ENCODE measurements around the gene PPRC1.

PPRC1 gene, protein sequence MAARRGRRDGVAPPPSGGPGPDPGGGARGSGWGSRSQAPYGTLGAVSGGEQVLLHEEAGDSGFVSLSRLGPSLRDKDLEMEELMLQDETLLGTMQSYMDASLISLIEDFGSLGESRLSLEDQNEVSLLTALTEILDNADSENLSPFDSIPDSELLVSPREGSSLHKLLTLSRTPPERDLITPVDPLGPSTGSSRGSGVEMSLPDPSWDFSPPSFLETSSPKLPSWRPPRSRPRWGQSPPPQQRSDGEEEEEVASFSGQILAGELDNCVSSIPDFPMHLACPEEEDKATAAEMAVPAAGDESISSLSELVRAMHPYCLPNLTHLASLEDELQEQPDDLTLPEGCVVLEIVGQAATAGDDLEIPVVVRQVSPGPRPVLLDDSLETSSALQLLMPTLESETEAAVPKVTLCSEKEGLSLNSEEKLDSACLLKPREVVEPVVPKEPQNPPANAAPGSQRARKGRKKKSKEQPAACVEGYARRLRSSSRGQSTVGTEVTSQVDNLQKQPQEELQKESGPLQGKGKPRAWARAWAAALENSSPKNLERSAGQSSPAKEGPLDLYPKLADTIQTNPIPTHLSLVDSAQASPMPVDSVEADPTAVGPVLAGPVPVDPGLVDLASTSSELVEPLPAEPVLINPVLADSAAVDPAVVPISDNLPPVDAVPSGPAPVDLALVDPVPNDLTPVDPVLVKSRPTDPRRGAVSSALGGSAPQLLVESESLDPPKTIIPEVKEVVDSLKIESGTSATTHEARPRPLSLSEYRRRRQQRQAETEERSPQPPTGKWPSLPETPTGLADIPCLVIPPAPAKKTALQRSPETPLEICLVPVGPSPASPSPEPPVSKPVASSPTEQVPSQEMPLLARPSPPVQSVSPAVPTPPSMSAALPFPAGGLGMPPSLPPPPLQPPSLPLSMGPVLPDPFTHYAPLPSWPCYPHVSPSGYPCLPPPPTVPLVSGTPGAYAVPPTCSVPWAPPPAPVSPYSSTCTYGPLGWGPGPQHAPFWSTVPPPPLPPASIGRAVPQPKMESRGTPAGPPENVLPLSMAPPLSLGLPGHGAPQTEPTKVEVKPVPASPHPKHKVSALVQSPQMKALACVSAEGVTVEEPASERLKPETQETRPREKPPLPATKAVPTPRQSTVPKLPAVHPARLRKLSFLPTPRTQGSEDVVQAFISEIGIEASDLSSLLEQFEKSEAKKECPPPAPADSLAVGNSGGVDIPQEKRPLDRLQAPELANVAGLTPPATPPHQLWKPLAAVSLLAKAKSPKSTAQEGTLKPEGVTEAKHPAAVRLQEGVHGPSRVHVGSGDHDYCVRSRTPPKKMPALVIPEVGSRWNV (N-terminal part only)

DNA sequence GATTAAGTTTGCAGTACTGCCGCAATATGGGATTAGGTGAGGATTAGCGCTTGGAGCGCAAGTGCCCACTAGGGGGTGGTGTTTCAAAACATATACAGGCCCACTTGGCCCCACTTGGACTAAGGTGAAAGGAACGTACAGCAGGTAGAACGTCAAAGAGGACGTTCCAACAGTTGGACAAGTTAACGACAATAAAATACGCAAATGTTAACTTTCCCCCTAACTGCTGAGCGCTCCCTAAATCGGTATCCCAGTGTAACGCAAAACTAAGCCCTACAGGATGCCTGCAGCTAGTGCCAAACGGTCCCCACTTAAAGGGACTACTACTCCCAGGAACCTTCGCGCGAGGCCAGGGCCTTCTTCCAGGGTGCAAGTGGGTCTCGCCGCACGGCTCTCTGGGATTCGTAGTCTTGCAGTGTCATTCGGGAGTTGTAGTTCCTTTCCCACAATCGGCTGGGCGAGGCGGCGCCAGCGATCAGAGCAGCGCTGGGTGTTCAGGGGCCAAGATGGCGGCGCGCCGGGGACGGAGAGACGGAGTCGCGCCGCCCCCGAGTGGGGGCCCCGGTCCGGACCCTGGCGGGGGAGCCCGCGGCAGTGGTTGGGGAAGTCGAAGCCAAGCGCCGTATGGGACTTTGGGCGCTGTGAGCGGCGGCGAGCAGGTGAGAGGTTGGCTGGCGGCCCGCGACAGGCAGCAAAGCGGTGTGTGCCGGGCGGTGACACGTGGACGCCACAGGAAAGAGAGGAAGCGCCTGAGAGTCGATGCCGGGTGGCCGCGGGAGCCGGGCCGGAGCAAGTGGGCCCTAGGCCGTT is at the start of gene PPRC1:
TSS of gene PPRC1 (plus strand) at position 478 of the 810 bp plus-strand sequence. CDS start at position 507, 29 bp downstream.
- in situ Hi-C loops (cut with MboI; ENCODE audit: low sequenced_read_pairs) = no loop called here

- in situ Hi-C loops (cut with MboI; ENCODE audit: low sequenced_read_pairs) = no loop called here
Observed at GRCh38 chr10:102083541-102083940, 49.3 kb upstream of the PPRC1 start.

- in situ Hi-C loops (cut with MboI; ENCODE audit: low sequenced_read_pairs) = no loop called here
Observed at GRCh38 chr10:102085336-102085735, 47.5 kb upstream of the PPRC1 start.

DNA sequence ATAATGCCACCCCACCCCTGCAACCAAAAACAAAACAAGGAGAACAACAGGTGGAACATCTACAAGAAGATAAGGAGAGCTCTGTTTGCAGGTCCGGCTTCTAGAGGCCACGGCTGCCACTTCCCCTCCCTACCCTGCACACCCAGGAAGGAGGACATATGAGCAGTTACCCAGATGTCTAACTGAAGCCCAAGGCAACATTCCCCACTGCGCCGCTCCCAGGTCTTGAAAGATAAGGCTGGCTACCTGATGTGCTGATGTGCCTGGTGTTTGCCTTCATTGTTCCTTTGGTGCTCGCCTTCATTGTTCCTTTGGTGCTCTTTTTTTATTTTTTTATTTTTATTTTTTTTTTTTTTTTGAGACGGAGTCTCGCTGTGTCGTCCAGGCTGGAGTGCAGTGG is 46.6 kb upstream of the PPRC1 start:
- in situ Hi-C loops (cut with MboI; ENCODE audit: low sequenced_read_pairs) = no loop called here

- in situ Hi-C loops (cut with MboI; ENCODE audit: low sequenced_read_pairs) = no loop called here
Observed at GRCh38 chr10:102090772-102091171, 42.1 kb upstream of the PPRC1 start.

DNA sequence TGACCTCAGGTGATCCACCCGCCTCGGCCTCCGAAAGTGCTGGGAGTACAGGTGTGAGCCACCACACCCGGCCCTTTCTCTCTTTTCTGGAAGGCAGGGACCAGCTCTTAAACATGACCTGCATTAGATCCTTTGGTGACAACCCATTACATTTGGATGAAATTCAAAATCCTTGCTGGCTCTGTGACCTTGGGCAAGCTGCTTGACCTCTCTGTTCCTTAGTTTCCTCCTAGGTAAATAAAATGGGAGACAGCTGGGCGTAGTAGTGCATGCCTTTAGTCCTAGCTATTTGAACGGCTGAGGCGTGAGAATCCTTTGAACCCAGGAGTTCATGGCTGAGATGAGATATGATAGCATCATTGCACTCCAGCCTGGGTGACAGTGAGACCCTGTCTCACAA is 36.4 kb upstream of the PPRC1 start:
- in situ Hi-C loops (cut with MboI; ENCODE audit: low sequenced_read_pairs) = no loop called here

GRCh38 chr10:102101152-102101551 is 31.7 kb upstream of the PPRC1 start:
- in situ Hi-C loops (cut with MboI; ENCODE audit: low sequenced_read_pairs) = no loop called here

GRCh38 chr10:102102421-102102820 is 30.4 kb upstream of the PPRC1 start:
- in situ Hi-C loops (cut with MboI; ENCODE audit: low sequenced_read_pairs) = no loop called here

DNA sequence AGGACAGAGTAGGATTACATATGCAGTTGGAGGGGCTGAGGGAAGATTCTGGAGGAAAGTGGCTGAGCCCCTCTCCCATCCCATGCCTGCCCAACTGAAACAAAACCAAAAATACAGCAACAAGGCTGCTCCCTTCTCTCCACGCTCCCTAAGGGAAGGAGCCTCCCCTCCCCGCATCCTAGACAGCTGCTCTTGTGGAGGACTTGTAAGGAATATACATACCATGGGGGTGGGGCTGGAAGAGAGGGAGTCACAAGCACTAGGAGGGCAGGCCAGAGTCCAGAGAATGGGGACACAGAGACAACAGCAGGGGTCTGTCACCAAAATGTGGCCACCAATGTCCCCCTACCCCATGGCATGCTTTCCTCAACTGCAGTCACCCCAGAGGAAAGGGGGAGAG is 25.8 kb upstream of the PPRC1 start:
- in situ Hi-C loops (cut with MboI; ENCODE audit: low sequenced_read_pairs) = no loop called here

DNA sequence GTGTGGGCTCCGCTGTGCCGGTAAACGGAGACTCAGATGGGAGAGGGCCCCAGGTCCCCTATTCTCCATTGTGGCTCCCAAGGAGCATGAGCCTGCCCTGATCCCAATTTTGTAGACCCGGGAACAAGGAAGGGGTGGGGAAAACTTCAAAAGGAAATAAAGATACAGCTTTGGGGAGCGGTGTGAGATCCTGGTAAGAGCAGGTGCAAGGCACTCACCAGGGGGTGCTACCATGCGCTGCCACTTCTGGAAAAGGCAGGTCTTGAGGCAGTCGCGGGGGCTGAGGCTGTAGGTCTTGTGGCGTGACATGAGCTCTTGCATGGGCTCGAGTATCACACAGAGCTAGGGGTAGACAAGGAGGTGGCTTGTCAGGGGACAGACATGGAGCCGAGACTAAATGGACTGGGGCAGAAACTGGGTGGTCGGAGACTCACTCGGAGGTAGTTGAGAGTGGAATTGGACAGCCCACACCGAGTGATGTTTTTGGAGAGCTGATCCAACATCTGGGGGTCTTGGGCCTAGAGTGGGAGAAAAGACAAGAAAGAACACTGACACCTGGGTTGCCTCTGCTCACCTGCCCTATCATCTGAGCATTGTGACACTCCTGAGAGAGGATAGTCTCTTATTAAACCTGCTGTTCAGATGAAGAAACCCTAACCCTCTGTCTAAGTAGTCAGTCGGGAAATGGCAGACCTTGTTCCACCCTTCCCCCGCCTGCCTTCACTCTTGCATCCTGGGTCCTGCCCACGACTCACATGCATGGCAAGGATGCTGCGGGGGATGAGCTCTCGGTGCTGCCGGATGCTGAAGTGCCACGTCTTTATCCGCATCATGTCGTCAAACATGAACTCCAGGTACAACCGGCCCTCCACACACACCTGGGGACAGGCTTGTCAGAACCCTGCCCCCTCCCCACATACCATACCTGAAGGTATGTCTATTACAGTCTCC is 23.4 kb upstream of the PPRC1 start:
- in situ Hi-C loops (cut with MboI; ENCODE audit: low sequenced_read_pairs) = no loop called here

DNA sequence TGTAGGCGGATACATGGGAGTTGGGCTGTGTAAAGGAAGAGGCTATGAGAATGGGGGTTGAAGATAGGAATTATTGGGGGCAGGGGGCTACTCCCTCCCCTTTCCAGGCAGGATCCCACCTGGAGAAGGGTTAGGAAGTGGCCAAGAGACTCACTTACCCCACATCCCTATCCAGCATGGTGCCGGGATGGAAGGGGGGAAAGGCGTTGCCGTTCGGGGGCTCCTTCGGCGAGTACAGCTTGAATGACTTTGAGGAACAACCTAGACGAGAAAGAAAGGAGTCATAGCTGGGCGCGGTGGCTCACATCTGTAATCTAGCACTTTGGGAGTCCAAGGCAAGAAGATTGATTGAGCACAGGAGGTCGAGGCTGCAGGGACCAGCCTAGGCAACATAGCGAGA is 21.6 kb upstream of the PPRC1 start:
- in situ Hi-C loops (cut with MboI; ENCODE audit: low sequenced_read_pairs) = no loop called here

- in situ Hi-C loops (cut with MboI; ENCODE audit: low sequenced_read_pairs) = no loop called here
Observed at GRCh38 chr10:102112210-102112817, 20.5 kb upstream of the PPRC1 start.

DNA sequence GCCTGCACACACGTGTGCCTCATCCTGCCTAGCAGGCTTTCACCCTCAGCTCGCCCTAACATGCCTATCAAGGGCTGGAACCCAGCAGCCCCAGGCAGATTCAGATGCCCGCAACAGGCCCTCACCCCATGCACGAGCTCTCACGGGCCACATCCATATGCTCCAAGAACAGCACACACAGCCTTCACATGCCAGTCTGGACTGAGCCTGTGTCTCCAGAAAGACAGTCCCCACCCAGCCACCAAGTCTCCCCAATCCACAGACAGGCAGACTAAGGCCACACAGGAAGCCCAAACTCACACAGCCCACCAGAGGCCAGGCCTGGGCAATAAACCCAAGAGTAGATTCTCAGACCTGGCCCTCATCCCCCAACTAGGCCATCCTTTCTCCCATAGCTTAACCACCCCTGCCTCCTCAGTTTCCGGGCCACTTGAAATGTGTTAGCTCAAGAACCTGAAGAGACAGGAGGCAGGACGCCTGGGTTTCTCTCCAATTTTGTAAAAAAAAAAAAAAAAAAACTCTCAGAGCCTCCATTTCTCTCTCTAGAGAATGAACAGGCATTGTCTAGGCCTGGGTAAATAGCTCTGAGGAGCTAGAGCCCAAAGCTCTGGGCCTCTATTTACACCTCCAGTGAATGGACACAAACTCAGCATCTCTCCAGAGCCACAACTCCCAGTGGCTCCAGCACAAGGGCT is 19.4 kb upstream of the PPRC1 start:
- in situ Hi-C loops (cut with MboI; ENCODE audit: low sequenced_read_pairs) = no loop called here

GRCh38 chr10:102113956-102114857 is 18.6 kb upstream of the PPRC1 start:
- in situ Hi-C loops (cut with MboI; ENCODE audit: low sequenced_read_pairs) = no loop called here

DNA sequence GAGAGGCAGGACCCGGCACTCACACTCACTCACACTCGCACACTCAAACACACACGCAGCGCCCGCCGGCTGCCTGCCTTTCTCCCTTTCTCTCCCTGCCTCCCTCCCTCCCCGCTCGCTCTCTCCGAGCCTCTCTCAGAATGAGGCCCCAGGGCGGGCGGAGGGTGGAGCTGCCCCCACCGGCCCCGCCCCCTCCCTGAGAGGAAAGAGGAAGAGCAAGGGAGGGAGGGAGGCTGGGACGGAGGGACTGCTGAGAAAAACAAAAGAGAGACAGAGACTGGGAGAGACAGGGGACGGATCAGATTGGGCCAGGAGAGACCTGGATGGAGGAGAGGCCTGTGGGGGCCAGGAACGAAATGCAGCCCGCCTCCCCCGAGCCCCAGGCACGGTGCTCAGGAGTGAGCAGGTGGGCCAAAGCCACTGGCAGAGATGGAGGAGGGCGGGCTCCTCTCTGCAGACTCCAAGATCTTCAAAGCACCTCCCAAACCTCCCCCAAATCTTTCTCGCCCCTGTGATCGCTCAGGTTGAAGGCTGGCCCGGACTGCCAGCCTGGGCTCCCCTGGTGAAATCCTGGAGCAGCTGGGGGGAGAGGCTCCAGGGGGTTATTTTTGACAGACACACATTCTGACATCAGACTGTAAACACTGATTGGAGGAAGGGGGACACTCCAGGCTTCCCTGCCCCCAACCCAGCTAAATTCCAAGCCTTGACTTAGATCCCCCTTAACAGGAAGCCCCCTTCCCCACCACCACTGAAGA is 17.8 kb upstream of the PPRC1 start:
- in situ Hi-C loops (cut with MboI; ENCODE audit: low sequenced_read_pairs) = no loop called here

DNA sequence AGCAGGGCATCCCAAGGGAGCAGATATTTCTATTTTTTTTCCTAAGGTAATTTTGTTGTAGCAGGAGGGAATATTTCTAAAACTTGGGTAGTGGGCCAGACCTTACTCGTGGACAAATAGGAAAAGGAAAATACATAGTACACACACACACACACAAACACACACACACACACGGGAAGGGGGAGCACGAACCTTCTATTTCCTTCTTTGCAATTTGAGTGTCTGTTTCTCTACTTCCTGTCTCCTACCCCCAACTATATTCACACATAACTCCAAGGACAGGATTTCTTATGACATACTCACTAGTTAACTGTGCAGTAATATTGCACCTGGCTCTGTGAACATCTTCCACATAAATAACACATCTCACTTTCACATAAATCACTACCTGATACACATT is 17.1 kb upstream of the PPRC1 start:
- in situ Hi-C loops (cut with MboI; ENCODE audit: low sequenced_read_pairs) = no loop called here
